Trophoblast cell (in vitro differentiated cells and primary cell): ENCODE data around the gene RNF44.

Source experiments
- DNase-seq, 2 donors: peaks; one replicate each; pipeline ENCODE4 v3.0.0-alpha.2; 2016
- H2AFZ ChIP-seq: 2 replicates; pipeline ENCODE4 v1.6.1; 2013; ENCODE audit warnings: low read length, moderate library complexity, mild to moderate bottlenecking; ENCODE audit not compliant: insufficient read depth, poor library complexity
- H2AK5ac ChIP-seq: 2 replicates; pipeline ENCODE4 v1.6.1; 2013; ENCODE audit warnings: mild to moderate bottlenecking, low read length
- H2BK120ac ChIP-seq: 2 replicates; pipeline ENCODE4 v1.6.1; 2013; ENCODE audit warnings: low read length, mild to moderate bottlenecking, moderate library complexity; ENCODE audit not compliant: insufficient read depth, poor library complexity
- H2BK12ac ChIP-seq: 2 replicates; pipeline ENCODE4 v1.6.1; 2013; ENCODE audit warnings: mild to moderate bottlenecking, low read length, moderate library complexity
- H2BK5ac ChIP-seq: 2 replicates; pipeline ENCODE4 v1.6.1; 2013; ENCODE audit warnings: low read length, low read depth, moderate library complexity, mild to moderate bottlenecking; ENCODE audit not compliant: poor library complexity
- H3K14ac ChIP-seq: 2 replicates; pipeline ENCODE4 v1.6.1; 2013; ENCODE audit warnings: mild to moderate bottlenecking, low read length
- H3K18ac ChIP-seq: 2 replicates; pipeline ENCODE4 v1.6.1; 2013; ENCODE audit warnings: mild to moderate bottlenecking, low read length
- H3K23ac ChIP-seq: 2 replicates; pipeline ENCODE4 v1.6.1; 2013; ENCODE audit warnings: low read length
- H3K27ac ChIP-seq: 2 replicates; pipeline ENCODE4 v1.5.1; 2013; ENCODE audit warnings: low read depth, mild to moderate bottlenecking, inconsistent platforms, low read length, moderate library complexity
- H3K27me3 ChIP-seq: 2 replicates; pipeline ENCODE4 v1.6.1; 2013; ENCODE audit warnings: inconsistent platforms, mild to moderate bottlenecking, low read length, moderate library complexity; ENCODE audit not compliant: insufficient read depth
- H3K36me3 ChIP-seq, 2 experiments: 1 replicate in 1 of 2; 2 replicates in 1 of 2; pipeline ENCODE4 v1.6.1; 2013; ENCODE audit warnings: low read length in 2 of 2, mild to moderate bottlenecking in 2 of 2, moderate library complexity in 1 of 2; ENCODE audit not compliant: insufficient read depth in 2 of 2, control insufficient read depth in 1 of 2
- H3K4ac ChIP-seq: 2 replicates; pipeline ENCODE4 v1.6.1; 2013; ENCODE audit warnings: low read depth, mild to moderate bottlenecking, low read length, moderate library complexity
- H3K4me1 ChIP-seq, 2 experiments: 1 replicate in 1 of 2; 2 replicates in 1 of 2; pipeline ENCODE4 v1.6.1; 2013; ENCODE audit warnings: low read length in 2 of 2, mild to moderate bottlenecking in 2 of 2, moderate library complexity in 1 of 2; ENCODE audit not compliant: insufficient read depth in 2 of 2, control insufficient read depth in 1 of 2
- H3K4me2 ChIP-seq: 2 replicates; pipeline ENCODE4 v1.6.1; 2013; ENCODE audit warnings: inconsistent platforms, mild to moderate bottlenecking, low read length, moderate library complexity
- H3K4me3 ChIP-seq: 2 replicates; pipeline ENCODE4 v1.5.1; 2013; ENCODE audit warnings: mild to moderate bottlenecking, low read depth, low read length, inconsistent platforms
- H3K79me1 ChIP-seq: one replicate; pipeline ENCODE4 v1.6.1; 2013; ENCODE audit warnings: low read length
- H3K79me2 ChIP-seq: 2 replicates; pipeline ENCODE4 v1.6.1; 2013; ENCODE audit warnings: low read length, mild to moderate bottlenecking; ENCODE audit not compliant: control insufficient read depth, insufficient read depth, poor library complexity
- H3K9ac ChIP-seq: 2 replicates; pipeline ENCODE4 v1.6.1; 2013; ENCODE audit warnings: mild to moderate bottlenecking, low read length
- H3K9me3 ChIP-seq: 2 replicates; pipeline ENCODE4 v1.6.1; 2013; ENCODE audit warnings: low read depth, mild to moderate bottlenecking, control low read depth, inconsistent platforms, low read length; ENCODE audit not compliant: insufficient read depth
- H4K12ac ChIP-seq: 2 replicates; pipeline ENCODE4 v1.6.1; 2013; ENCODE audit warnings: low read depth, mild to moderate bottlenecking, low read length, moderate library complexity
- H4K8ac ChIP-seq: 2 replicates; pipeline ENCODE4 v1.6.1; 2013; ENCODE audit warnings: low read depth, mild to moderate bottlenecking, low read length, moderate library complexity
- H4K91ac ChIP-seq: one replicate; pipeline ENCODE4 v1.6.1; 2013; ENCODE audit warnings: low read depth, mild to moderate bottlenecking, low read length, moderate library complexity
- WGBS: extraction: QIAGEN DNeasy Blood & Tissue Kit; methylation state at CpG from one replicate; pipeline ENCODE4 v1.1.7; 2013; ENCODE audit warnings: missing lambda C conversion rate; ENCODE audit not compliant: insufficient read length, insufficient coverage; ENCODE audit errors: extremely low coverage; 5-methylcytosine and 5-hydroxymethylcytosine counted together

RNF44 gene

DNA sequence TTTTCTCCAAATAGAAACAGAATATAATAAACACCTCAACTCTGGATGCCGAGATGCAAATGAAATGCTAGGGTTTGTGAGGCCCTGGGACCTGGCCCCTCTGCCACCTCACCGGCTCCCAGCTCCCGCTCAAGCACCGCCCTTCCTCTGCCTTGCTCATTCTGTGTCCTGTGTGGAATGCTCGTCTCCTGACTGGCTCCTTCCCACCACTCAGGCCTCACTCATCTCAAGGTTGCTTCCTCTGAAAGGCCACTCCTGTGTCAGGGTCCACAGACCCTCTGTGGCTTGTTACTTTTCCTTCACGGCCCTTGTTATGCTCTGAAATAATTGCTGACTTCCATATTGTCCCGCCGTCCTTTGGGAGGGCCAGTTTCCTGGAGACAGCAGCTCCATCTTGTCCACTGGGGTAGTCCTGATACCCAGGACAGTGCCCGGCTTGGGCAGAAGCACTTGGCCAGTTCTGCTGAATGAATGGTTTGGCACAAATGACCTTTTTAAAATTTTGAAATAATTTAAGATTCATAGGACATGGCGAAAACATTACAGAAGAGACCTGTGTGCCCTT is 15.4 kb downstream of the RNF44 start:
- H2BK12ac ChIP-seq: no peak overlapping the region
- H3K27ac ChIP-seq: no peak overlapping the region
- H3K4me2 ChIP-seq: no peak overlapping the region
- H2BK120ac ChIP-seq: no peak overlapping the region
- H3K4me3 ChIP-seq: no peak overlapping the region
- WGBS: no CpG with 5 or more reads among the region's 10 CpGs
- H3K79me2 ChIP-seq: no peaks in the 10 kb centered on the region
- no peak overlapping the region for H3K23ac ChIP-seq
- no peak overlapping the region for H3K4ac ChIP-seq
- no peak for DNase-seq
- H3K27me3 ChIP-seq: no peaks in the 10 kb centered on the region
- H3K14ac ChIP-seq: no peak overlapping the region
- no peaks in the 10 kb centered on the region for H3K79me1 ChIP-seq
- peaks cover 0 to 1% of the 10 kb centered on the region in 2 experiments for H3K36me3 ChIP-seq
- no peak overlapping the region for H4K12ac ChIP-seq
- H2AK5ac ChIP-seq: no peak overlapping the region
- no peak overlapping the region for H2BK5ac ChIP-seq
- H2AFZ ChIP-seq: no peak overlapping the region
- H3K9ac ChIP-seq: no peak overlapping the region
- no peak overlapping the region for H3K18ac ChIP-seq
- H3K4me1 ChIP-seq: no peaks in the 10 kb centered on the region
- H3K9me3 ChIP-seq: peaks cover 3% of the 10 kb centered on the region
- no peak overlapping the region for H4K91ac ChIP-seq
- H4K8ac ChIP-seq: no peak overlapping the region

GRCh38 chr5:176521286-176521685 is 15.9 kb downstream of the RNF44 start:
- Histone ChIP-seq H3K4me3 (no peak overlapping the region), H2AK5ac (no peak overlapping the region), H3K4me2 (no peak overlapping the region), H3K4me1 (no peaks in the 10 kb centered on the region), H3K23ac (no peak overlapping the region), H4K8ac (no peak overlapping the region), H3K27me3 (no peaks in the 10 kb centered on the region), H3K36me3 (no peaks in the 10 kb centered on the region), H3K14ac (no peak overlapping the region), H4K12ac (no peak overlapping the region), H2AFZ (no peak overlapping the region), H2BK120ac (no peak overlapping the region), H3K79me1 (no peaks in the 10 kb centered on the region), H3K4ac (no peak overlapping the region), H3K18ac (no peak overlapping the region), H4K91ac (no peak overlapping the region), H3K79me2 (no peaks in the 10 kb centered on the region), H3K9me3 (peaks cover 3% of the 10 kb centered on the region), H2BK5ac (no peak overlapping the region), H2BK12ac (no peak overlapping the region), H3K27ac (no peak overlapping the region), H3K9ac (no peak overlapping the region)
- no CpG with 5 or more reads among the region's 7 CpGs for WGBS
- DNase-seq: no peak

DNA sequence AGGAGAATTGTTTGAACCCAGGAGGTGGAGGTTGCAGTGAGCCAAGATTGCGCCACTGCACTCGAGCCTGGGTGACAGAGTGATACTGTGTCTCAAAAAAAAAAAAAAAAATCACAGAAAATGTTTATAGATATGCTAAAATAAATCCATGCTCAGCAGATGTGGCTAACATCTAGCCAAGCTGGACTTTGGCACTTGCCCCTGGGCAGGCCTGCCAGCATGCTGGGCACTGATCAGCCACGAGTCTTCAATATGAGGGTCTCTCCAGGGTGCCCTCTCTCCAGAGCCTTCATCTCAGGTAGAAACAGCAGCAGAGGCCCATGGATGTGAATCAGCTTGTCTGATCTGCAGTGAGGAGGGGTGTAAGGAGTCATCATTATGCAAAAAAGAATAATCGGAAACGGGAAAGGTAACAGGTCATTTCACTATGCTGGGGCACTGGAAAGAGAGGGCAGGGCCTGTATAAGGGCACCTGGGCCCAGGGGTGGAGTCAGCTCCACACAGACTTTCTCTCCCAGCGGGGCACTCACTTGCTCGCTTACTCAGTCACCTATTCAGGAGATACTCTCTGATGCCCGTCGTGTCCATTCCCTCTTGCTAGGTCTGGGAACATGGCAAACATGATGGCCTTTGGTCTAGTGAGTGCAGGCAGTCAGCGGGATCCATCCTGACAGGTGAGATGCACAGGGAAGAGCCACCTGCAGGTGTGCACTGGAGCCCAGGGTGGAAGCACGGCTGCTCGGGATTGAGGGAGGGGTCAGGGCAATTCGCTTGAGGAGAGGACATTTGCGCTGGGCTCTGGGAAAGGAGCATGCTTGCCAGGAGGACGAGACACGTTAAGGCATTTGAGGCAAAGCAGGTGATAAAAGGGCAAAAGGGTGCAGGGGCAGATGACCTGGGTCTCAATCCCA is 17.1 kb downstream of the RNF44 start:
- Histone ChIP-seq H4K91ac (no peak overlapping the region), H3K79me1 (no peaks in the 10 kb centered on the region), H2BK12ac (no peak overlapping the region), H3K4me1 (no peaks in the 10 kb centered on the region), H2AK5ac (no peak overlapping the region), H2BK5ac (no peak overlapping the region), H3K79me2 (no peaks in the 10 kb centered on the region), H2AFZ (no peak overlapping the region), H2BK120ac (no peak overlapping the region), H4K8ac (no peak overlapping the region), H3K18ac (no peak overlapping the region), H3K4me3 (no peak overlapping the region), H3K23ac (no peak overlapping the region), H3K4me2 (no peak overlapping the region), H3K27me3 (no peaks in the 10 kb centered on the region), H3K27ac (no peak overlapping the region), H3K36me3 (no peaks in the 10 kb centered on the region), H3K9me3 (peaks cover 3% of the 10 kb centered on the region), H4K12ac (no peak overlapping the region), H3K14ac (no peak overlapping the region), H3K4ac (no peak overlapping the region), H3K9ac (no peak overlapping the region)
- DNase-seq: no peak
- no CpG with 5 or more reads among the region's 16 CpGs for WGBS

DNA sequence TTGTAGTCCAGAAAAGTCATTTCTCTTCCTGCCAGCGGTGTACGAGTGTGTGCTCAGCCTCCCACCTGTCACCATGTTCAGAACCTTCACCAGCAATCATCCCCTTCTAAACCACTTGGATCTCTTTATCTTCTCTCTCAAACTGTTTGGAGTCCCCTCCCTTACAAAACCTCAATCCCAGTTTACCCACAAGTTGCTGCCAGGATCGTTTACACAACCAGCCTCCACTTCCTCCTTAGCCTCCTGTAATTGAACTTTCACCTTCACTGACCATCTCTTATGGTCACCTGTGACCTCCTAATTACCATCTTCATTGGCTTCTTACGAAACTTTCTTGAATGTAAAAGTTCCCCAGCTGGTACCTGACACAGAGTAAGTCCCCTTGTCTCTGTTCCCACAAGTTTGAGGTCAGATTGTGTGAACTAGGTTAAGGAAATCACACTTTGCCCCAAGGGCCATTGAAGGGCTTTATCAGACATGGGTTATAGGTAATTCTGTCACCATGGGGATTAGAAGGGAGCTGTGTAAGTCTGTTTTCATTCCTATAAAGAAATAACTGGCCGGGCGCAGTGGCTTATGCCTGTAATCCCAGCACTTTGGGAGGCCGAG is 20.0 kb downstream of the RNF44 start:
- H3K9me3 ChIP-seq: peaks cover 3% of the 10 kb centered on the region
- H3K4ac ChIP-seq: no peak overlapping the region
- no peak overlapping the region for H4K8ac ChIP-seq
- H3K36me3 ChIP-seq: no peaks in the 10 kb centered on the region
- H4K12ac ChIP-seq: no peak overlapping the region
- no peak overlapping the region for H2BK12ac ChIP-seq
- no peak overlapping the region for H3K14ac ChIP-seq
- H3K18ac ChIP-seq: no peak overlapping the region
- H3K4me1 ChIP-seq: peaks cover 0 to 1% of the 10 kb centered on the region in 2 experiments
- no peak overlapping the region for H3K4me3 ChIP-seq
- no peak overlapping the region for H3K27ac ChIP-seq
- H4K91ac ChIP-seq: no peak overlapping the region
- peaks cover 2% of the 10 kb centered on the region for H3K79me1 ChIP-seq
- no peaks in the 10 kb centered on the region for H3K79me2 ChIP-seq
- H3K4me2 ChIP-seq: no peak overlapping the region
- no peak for DNase-seq
- no CpG with 5 or more reads among the region's 7 CpGs for WGBS
- no peak overlapping the region for H3K9ac ChIP-seq
- no peak overlapping the region for H2AK5ac ChIP-seq
- H3K23ac ChIP-seq: no peak overlapping the region
- no peak overlapping the region for H2BK5ac ChIP-seq
- H2AFZ ChIP-seq: no peak overlapping the region
- H3K27me3 ChIP-seq: no peaks in the 10 kb centered on the region
- H2BK120ac ChIP-seq: no peak overlapping the region
